Measurements from ENCODE around the gene LENEP.

Gene LENEP

GRCh38 chr1:154999571-155000410 lies 6.4 kb downstream of the LENEP start:
- no peaks in the 10 kb centered on the region for H3K27me3 ChIP-seq (ENCODE audit: control insufficient read depth, insufficient read depth, low read length)
- H3K36me3 ChIP-seq (ENCODE audit: control insufficient read depth, insufficient read depth, low read length), result no peaks in the 10 kb centered on the region
- no peaks in the 10 kb centered on the region for H3K9me3 ChIP-seq (ENCODE audit: control insufficient read depth, insufficient read depth, low read length)
- WGBS (ENCODE audit: insufficient coverage, insufficient read length), result no CpG with 5 or more reads among the region's 50 CpGs
- peak overlapping the region; percentile 26; the same call in 1 of the 2 replicates for H3K4me3 ChIP-seq (ENCODE audit: low read length)
- peaks cover 4% of the 10 kb centered on the region; the same call in 1 of the 2 replicates for H3K4me1 ChIP-seq (ENCODE audit: control insufficient read depth, insufficient read depth, low read length)
- no peak for DNase-seq (ENCODE audit: low read depth, low spot score)
- no peak overlapping the region for H3K27ac ChIP-seq (ENCODE audit: low read length)

GRCh38 chr1:155000411-155000725 lies 7.0 kb downstream of the LENEP start:
- peaks cover 4% of the 10 kb centered on the region for H3K4me1 ChIP-seq (ENCODE audit: control insufficient read depth, insufficient read depth, low read length)
- H3K9me3 ChIP-seq (ENCODE audit: control insufficient read depth, insufficient read depth, low read length), result no peaks in the 10 kb centered on the region
- DNase-seq (ENCODE audit: low read depth, low spot score), result no peak
- no peak overlapping the region for H3K27ac ChIP-seq (ENCODE audit: low read length)
- H3K36me3 ChIP-seq (ENCODE audit: control insufficient read depth, insufficient read depth, low read length), result no peaks in the 10 kb centered on the region
- H3K27me3 ChIP-seq (ENCODE audit: control insufficient read depth, insufficient read depth, low read length), result no peaks in the 10 kb centered on the region
- peak overlapping the region; percentile 51; the same call in 1 of the 2 replicates for H3K4me3 ChIP-seq (ENCODE audit: low read length)
- no CpG with 5 or more reads among the region's 13 CpGs for WGBS (ENCODE audit: insufficient coverage, insufficient read length)

GRCh38 chr1:155000726-155001424 lies 7.5 kb downstream of the LENEP start:
- WGBS (ENCODE audit: insufficient coverage, insufficient read length), result no CpG with 5 or more reads among the region's 43 CpGs
- no peaks in the 10 kb centered on the region for H3K36me3 ChIP-seq (ENCODE audit: control insufficient read depth, insufficient read depth, low read length)
- H3K4me1 ChIP-seq (ENCODE audit: control insufficient read depth, insufficient read depth, low read length), result peaks cover 4% of the 10 kb centered on the region
- peak overlapping the region; percentile 51; the same call in 1 of the 2 replicates for H3K4me3 ChIP-seq (ENCODE audit: low read length)
- no peaks in the 10 kb centered on the region for H3K27me3 ChIP-seq (ENCODE audit: control insufficient read depth, insufficient read depth, low read length)
- DNase-seq (ENCODE audit: low read depth, low spot score), result peak; percentile 89
- H3K27ac ChIP-seq (ENCODE audit: low read length), result no peak overlapping the region
- H3K9me3 ChIP-seq (ENCODE audit: control insufficient read depth, insufficient read depth, low read length), result no peaks in the 10 kb centered on the region

- Histone ChIP-seq H3K36me3 (ENCODE audit: control insufficient read depth, insufficient read depth, low read length) (no peaks in the 10 kb centered on the region), H3K4me3 (ENCODE audit: low read length) (peak overlapping the region; percentile 51; the same call in 1 of the 2 replicates), H3K4me1 (ENCODE audit: control insufficient read depth, insufficient read depth, low read length) (peaks cover 4% of the 10 kb centered on the region), H3K9me3 (ENCODE audit: control insufficient read depth, insufficient read depth, low read length) (no peaks in the 10 kb centered on the region), H3K27ac (ENCODE audit: low read length) (no peak overlapping the region), H3K27me3 (ENCODE audit: control insufficient read depth, insufficient read depth, low read length) (no peaks in the 10 kb centered on the region)
- DNase-seq (ENCODE audit: low read depth, low spot score), result no peak
- no CpG with 5 or more reads among the region's 11 CpGs for WGBS (ENCODE audit: insufficient coverage, insufficient read length)
These were observed 8.0 kb downstream of the LENEP start for GRCh38 chr1:155001425-155001674.

GRCh38 chr1:155001675-155002463 lies 8.5 kb downstream of the LENEP start:
- H3K4me3 ChIP-seq (ENCODE audit: low read length), result peak overlapping the region; percentile 51; the same call in 1 of the 2 replicates
- DNase-seq (ENCODE audit: low read depth, low spot score), result peak; percentile 95
- H3K36me3 ChIP-seq (ENCODE audit: control insufficient read depth, insufficient read depth, low read length), result no peaks in the 10 kb centered on the region
- H3K9me3 ChIP-seq (ENCODE audit: control insufficient read depth, insufficient read depth, low read length), result no peaks in the 10 kb centered on the region
- WGBS (ENCODE audit: insufficient coverage, insufficient read length), result no CpG with 5 or more reads among the region's 38 CpGs
- peaks cover 4% of the 10 kb centered on the region for H3K4me1 ChIP-seq (ENCODE audit: control insufficient read depth, insufficient read depth, low read length)
- H3K27ac ChIP-seq (ENCODE audit: low read length), result no peak overlapping the region
- no peaks in the 10 kb centered on the region for H3K27me3 ChIP-seq (ENCODE audit: control insufficient read depth, insufficient read depth, low read length)

- WGBS (ENCODE audit: insufficient coverage, insufficient read length), result no CpG with 5 or more reads among the region's 35 CpGs
- Histone ChIP-seq H3K4me1 (ENCODE audit: control insufficient read depth, insufficient read depth, low read length) (peaks cover 4% of the 10 kb centered on the region), H3K9me3 (ENCODE audit: control insufficient read depth, insufficient read depth, low read length) (no peaks in the 10 kb centered on the region), H3K4me3 (ENCODE audit: low read length) (peak within 1 kb of the TSS; percentile 81), H3K27me3 (ENCODE audit: control insufficient read depth, insufficient read depth, low read length) (no peaks in the 10 kb centered on the region), H3K27ac (ENCODE audit: low read length) (no peak within 1 kb of the TSS), H3K36me3 (ENCODE audit: control insufficient read depth, insufficient read depth, low read length) (no peaks in the 10 kb centered on the region)
- no peak for DNase-seq (ENCODE audit: low read depth, low spot score)
These were observed 9.3 kb downstream of the LENEP start, which contains the start of gene ZBTB7B for GRCh38 chr1:155002464-155003226. Gene ZBTB7B (plus strand): TSS chr1:155002802. CDS start chr1:155014661, 11,859 bp downstream.

GRCh38 chr1:155003227-155003765 lies 9.9 kb downstream of the LENEP start:
- no peak for DNase-seq (ENCODE audit: low read depth, low spot score)
- no peaks in the 10 kb centered on the region for H3K9me3 ChIP-seq (ENCODE audit: control insufficient read depth, insufficient read depth, low read length)
- peaks cover 7% of the 10 kb centered on the region for H3K4me1 ChIP-seq (ENCODE audit: control insufficient read depth, insufficient read depth, low read length)
- WGBS (ENCODE audit: insufficient coverage, insufficient read length), result no CpG with 5 or more reads among the region's 37 CpGs
- H3K4me3 ChIP-seq (ENCODE audit: low read length), result peak overlapping the region; percentile 81
- no peak overlapping the region for H3K27ac ChIP-seq (ENCODE audit: low read length)
- no peaks in the 10 kb centered on the region for H3K27me3 ChIP-seq (ENCODE audit: control insufficient read depth, insufficient read depth, low read length)
- no peaks in the 10 kb centered on the region for H3K36me3 ChIP-seq (ENCODE audit: control insufficient read depth, insufficient read depth, low read length)

GRCh38 chr1:155003766-155004351 lies 10.5 kb downstream of the LENEP start:
- H3K27me3 ChIP-seq (ENCODE audit: control insufficient read depth, insufficient read depth, low read length), result no peaks in the 10 kb centered on the region
- no peaks in the 10 kb centered on the region for H3K36me3 ChIP-seq (ENCODE audit: control insufficient read depth, insufficient read depth, low read length)
- no peaks in the 10 kb centered on the region for H3K9me3 ChIP-seq (ENCODE audit: control insufficient read depth, insufficient read depth, low read length)
- H3K4me3 ChIP-seq (ENCODE audit: low read length), result peak overlapping the region; percentile 81; the same call in 1 of the 2 replicates
- peaks cover 11% of the 10 kb centered on the region for H3K4me1 ChIP-seq (ENCODE audit: control insufficient read depth, insufficient read depth, low read length)
- no peak for DNase-seq (ENCODE audit: low read depth, low spot score)
- no peak overlapping the region for H3K27ac ChIP-seq (ENCODE audit: low read length)
- WGBS (ENCODE audit: insufficient coverage, insufficient read length), result no CpG with 5 or more reads among the region's 34 CpGs

- DNase-seq (ENCODE audit: low read depth, low spot score), result no peak
- Histone ChIP-seq H3K9me3 (ENCODE audit: control insufficient read depth, insufficient read depth, low read length) (no peaks in the 10 kb centered on the region), H3K4me1 (ENCODE audit: control insufficient read depth, insufficient read depth, low read length) (peaks cover 15% of the 10 kb centered on the region), H3K4me3 (ENCODE audit: low read length) (peak overlapping the region; percentile 81; the same call in 1 of the 2 replicates), H3K27me3 (ENCODE audit: control insufficient read depth, insufficient read depth, low read length) (no peaks in the 10 kb centered on the region), H3K27ac (ENCODE audit: low read length) (no peak overlapping the region), H3K36me3 (ENCODE audit: control insufficient read depth, insufficient read depth, low read length) (no peaks in the 10 kb centered on the region)
- WGBS (ENCODE audit: insufficient coverage, insufficient read length), result no CpG with 5 or more reads among the region's 5 CpGs
These were observed 11.1 kb downstream of the LENEP start for GRCh38 chr1:155004352-155005075.
